ENCODE measurements around the gene PYGO2. TPM values are rescaled to one million over a fixed set of nuclear protein-coding genes. Genes with fewer than 3 reads are reported as not detected.

PYGO2 gene
- total RNA-seq, 3 donors from 2014 or later (not counting 1 experiment from before 2014, with no cell fraction given): 21.6 to 32.1 (median 27.5) TPM

DNA sequence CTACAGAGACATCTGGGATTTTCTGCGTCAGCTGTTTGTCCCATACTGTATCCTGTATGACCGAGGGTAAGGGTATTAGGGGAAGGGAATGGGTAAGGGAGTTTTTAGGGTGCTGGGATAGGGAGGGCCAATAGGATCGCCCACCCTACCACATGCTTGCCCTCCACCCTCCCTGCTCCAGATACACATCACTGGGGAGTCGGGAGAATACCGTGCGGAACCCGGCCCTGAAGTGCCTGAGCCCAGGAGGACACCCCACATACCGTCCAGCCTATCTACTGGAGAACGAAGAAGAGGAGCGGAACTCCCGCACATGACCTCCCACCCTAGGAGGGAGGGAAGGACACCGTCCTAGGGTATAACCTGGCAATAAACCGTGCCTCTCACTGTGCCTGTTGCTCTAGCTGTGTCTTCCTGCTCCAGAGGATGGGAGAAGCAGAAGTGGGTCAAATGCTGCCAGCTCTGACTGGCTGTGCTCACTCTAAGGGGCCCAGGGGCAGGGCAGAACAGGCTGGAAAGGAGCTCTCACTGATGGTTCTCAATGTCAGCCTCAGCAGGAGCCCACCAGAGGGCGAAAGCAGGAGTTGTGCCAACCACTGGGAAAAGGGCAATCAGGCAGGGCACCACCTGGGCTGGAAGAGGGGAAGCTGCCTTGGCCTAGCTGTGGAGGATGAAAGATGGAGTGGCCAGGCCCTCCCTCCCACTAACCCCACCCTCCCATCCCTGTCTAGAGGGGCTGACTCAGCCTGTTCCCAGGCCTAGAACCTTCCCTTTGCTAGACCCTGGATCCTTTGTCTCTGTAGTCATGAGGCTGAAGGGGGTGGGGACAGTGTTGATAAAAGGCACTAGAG, 31.4 kb upstream of the PYGO2 start:
- DNase-seq (peak in 1 of 2 donors; percentile 24), ATAC-seq (no peak)
- Mint-ChIP-seq H3K27ac (no peak overlapping the region), H3K4me3 (no peak overlapping the region), H3K4me1 (peaks cover 4 to 23% of the 10 kb centered on the region in 2 donors), H3K27me3 (ENCODE audit: low read depth in 2 of 2) (no peaks in the 10 kb centered on the region), H3K36me3 (no peaks in the 10 kb centered on the region), H3K9me3 (no peaks in the 10 kb centered on the region)
- Histone ChIP-seq H3K27ac (ENCODE audit: low read length) (no peak overlapping the region), H3K27me3 (ENCODE audit: control insufficient read depth, insufficient read depth, low read length) (no peaks in the 10 kb centered on the region), H3K4me3 (ENCODE audit: low read length) (no peak overlapping the region), H3K4me1 (ENCODE audit: control insufficient read depth, insufficient read depth, low read length) (peaks cover 2% of the 10 kb centered on the region), H3K9me3 (ENCODE audit: control insufficient read depth, insufficient read depth, low read length) (no peaks in the 10 kb centered on the region), H3K36me3 (ENCODE audit: control insufficient read depth, insufficient read depth, low read length) (peaks cover 31% of the 10 kb centered on the region)
- intact Hi-C loops (cut with micrococcal nuclease): no loop called here
- TF ChIP-seq, protein P1, sequence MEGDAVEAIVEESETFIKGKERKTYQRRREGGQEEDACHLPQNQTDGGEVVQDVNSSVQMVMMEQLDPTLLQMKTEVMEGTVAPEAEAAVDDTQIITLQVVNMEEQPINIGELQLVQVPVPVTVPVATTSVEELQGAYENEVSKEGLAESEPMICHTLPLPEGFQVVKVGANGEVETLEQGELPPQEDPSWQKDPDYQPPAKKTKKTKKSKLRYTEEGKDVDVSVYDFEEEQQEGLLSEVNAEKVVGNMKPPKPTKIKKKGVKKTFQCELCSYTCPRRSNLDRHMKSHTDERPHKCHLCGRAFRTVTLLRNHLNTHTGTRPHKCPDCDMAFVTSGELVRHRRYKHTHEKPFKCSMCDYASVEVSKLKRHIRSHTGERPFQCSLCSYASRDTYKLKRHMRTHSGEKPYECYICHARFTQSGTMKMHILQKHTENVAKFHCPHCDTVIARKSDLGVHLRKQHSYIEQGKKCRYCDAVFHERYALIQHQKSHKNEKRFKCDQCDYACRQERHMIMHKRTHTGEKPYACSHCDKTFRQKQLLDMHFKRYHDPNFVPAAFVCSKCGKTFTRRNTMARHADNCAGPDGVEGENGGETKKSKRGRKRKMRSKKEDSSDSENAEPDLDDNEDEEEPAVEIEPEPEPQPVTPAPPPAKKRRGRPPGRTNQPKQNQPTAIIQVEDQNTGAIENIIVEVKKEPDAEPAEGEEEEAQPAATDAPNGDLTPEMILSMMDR (IDR thresholded peaks at IDR 0.05): no peak
- WGBS (ENCODE audit: insufficient coverage): 91% methylated on average over 12 of the region's 14 CpGs

DNA sequence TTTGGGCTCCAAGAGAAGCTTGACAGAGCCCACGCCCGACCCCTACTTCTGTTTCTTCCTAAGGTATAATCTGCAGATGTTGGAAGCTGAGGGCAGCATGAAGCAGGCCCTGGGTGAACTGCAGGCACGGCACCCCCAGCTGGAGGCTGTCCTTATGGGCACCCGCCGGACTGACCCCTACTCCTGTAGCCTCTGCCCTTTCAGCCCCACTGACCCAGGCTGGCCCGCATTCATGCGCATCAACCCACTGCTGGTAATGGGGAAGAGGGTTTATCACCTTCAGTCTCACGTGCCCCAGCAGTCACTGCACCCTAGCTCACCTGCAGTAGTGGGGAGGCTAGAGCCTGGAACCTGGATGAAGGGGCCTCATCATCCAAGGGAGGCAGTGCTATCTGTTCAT, 28.7 kb upstream of the PYGO2 start:
- H3K9me3 ChIP-seq (ENCODE audit: control insufficient read depth, insufficient read depth, low read length): no peaks in the 10 kb centered on the region
- Mint-ChIP-seq H3K4me1 (peaks cover 4 to 18% of the 10 kb centered on the region in 2 donors), H3K4me3 (no peak overlapping the region), H3K9me3 (no peaks in the 10 kb centered on the region), H3K27ac (no peak overlapping the region), H3K27me3 (ENCODE audit: low read depth in 2 of 2) (no peaks in the 10 kb centered on the region), H3K36me3 (no peaks in the 10 kb centered on the region)
- ATAC-seq (no peak), DNase-seq (no peak)
- no peaks in the 10 kb centered on the region for H3K27me3 ChIP-seq (ENCODE audit: control insufficient read depth, insufficient read depth, low read length)
- intact Hi-C loops (cut with micrococcal nuclease): no loop called here
- TF ChIP-seq, protein P1 (IDR thresholded peaks at IDR 0.05): no peak
- H3K4me3 ChIP-seq (ENCODE audit: low read length): no peak overlapping the region
- H3K4me1 ChIP-seq (ENCODE audit: control insufficient read depth, insufficient read depth, low read length): no peaks in the 10 kb centered on the region
- WGBS (ENCODE audit: insufficient coverage): 95% methylated on average over 8 of the region's 8 CpGs
- no peak overlapping the region for H3K27ac ChIP-seq (ENCODE audit: low read length)
- peaks cover 41% of the 10 kb centered on the region for H3K36me3 ChIP-seq (ENCODE audit: control insufficient read depth, insufficient read depth, low read length)

DNA sequence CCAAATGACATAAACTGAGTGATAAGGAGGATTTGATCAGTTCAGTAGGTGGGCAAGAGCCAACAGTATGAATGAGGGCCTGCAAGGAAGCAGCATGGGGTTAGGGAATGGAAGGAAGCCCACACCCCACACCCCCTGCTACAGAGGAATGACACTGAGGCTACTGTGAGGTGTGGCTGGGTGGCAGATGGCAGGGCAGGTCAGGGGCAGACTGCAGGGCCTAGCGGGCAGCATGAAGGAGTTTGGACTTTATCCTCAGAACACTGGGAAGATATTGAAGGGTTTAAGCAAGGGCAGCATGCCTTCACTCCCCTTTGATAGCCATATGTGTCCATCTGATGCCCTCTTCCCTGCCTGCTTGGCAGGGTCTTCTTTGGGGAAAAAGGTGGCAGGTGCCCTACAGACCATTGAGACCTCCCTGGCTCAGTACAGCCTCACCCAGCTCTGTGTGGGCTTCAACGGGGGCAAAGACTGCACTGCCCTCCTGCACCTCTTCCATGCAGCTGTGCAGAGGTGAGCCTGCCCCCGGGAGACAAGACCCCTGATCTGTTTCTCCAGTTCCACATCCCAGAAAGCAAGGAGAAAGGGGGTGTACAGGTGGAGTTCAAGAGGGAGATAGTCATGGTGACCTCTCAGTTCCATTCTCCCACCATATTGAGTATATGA, 27.7 kb upstream of the PYGO2 start:
- Mint-ChIP-seq H3K36me3 (no peaks in the 10 kb centered on the region), H3K9me3 (no peaks in the 10 kb centered on the region), H3K4me3 (no peak overlapping the region), H3K27ac (no peak overlapping the region), H3K27me3 (ENCODE audit: low read depth in 2 of 2) (no peaks in the 10 kb centered on the region), H3K4me1 (peaks cover 4 to 18% of the 10 kb centered on the region in 2 donors)
- intact Hi-C loops (cut with micrococcal nuclease): no loop called here
- Histone ChIP-seq H3K27ac (ENCODE audit: low read length) (no peak overlapping the region), H3K9me3 (ENCODE audit: control insufficient read depth, insufficient read depth, low read length) (no peaks in the 10 kb centered on the region), H3K36me3 (ENCODE audit: control insufficient read depth, insufficient read depth, low read length) (peaks cover 41% of the 10 kb centered on the region), H3K4me1 (ENCODE audit: control insufficient read depth, insufficient read depth, low read length) (peaks cover under 1% of the 10 kb centered on the region), H3K27me3 (ENCODE audit: control insufficient read depth, insufficient read depth, low read length) (no peaks in the 10 kb centered on the region), H3K4me3 (ENCODE audit: low read length) (no peak overlapping the region)
- 100% methylated on average over 2 of the region's 3 CpGs for WGBS (ENCODE audit: insufficient coverage)
- DNase-seq: no peak
- TF ChIP-seq, protein P1 (IDR thresholded peaks at IDR 0.05): no peak
- no peak for ATAC-seq

Measured in natural killer cell (primary cell).